HG02642 (cell line): ENCODE data around the gene WDR87.
A peak's percentile ranks its signal among the peaks of the same experiment; 100 is the strongest.
"Not testable (repeated sequence)": the region's sequence is repeated elsewhere in the genome, so short reads cannot be mapped to it uniquely, and the experiment has no call there.

Experiments used
- ATAC-seq: cut with Tn5 transposase; IDR thresholded peaks from one replicate; pipeline ENCODE4 v1.9.1; 2021; ENCODE audit warnings: mild to moderate bottlenecking; ENCODE audit not compliant: unreplicated experiment, poor library complexity

The WDR87 gene

GRCh38 chr19:37931881-37932655 is 25.7 kb upstream of the WDR87 start:
- peak; percentile 47 for ATAC-seq

- ATAC-seq = no peak
Measured at GRCh38 chr19:37930416-37930815, 24.0 kb upstream of the WDR87 start.

- no peak for ATAC-seq
Measured at GRCh38 chr19:37929355-37929923, 23.0 kb upstream of the WDR87 start.

- ATAC-seq = peak; percentile 68
Measured at GRCh38 chr19:37928527-37929286, 22.3 kb upstream of the WDR87 start.

- no peak for ATAC-seq
Measured at GRCh38 chr19:37926711-37927110, 20.3 kb upstream of the WDR87 start.

- no peak for ATAC-seq
Measured at GRCh38 chr19:37926255-37926654, 19.9 kb upstream of the WDR87 start.

- ATAC-seq = no peak
Measured at GRCh38 chr19:37925212-37925611, 18.8 kb upstream of the WDR87 start.

- ATAC-seq = not testable (repeated sequence)
Measured at GRCh38 chr19:37924573-37924972, 18.2 kb upstream of the WDR87 start.

- no peak for ATAC-seq
Measured at GRCh38 chr19:37920591-37921450, 14.4 kb upstream of the WDR87 start.

- ATAC-seq = peak; percentile 43
Measured at GRCh38 chr19:37914908-37915307, 8.5 kb upstream of the WDR87 start.

GRCh38 chr19:37909661-37910199 is 3.3 kb upstream of the WDR87 start:
- ATAC-seq = no peak

GRCh38 chr19:37907735-37908455 is 1.5 kb upstream of the WDR87 start:
- no peak for ATAC-seq

GRCh38 chr19:37906869-37907734 is 708 bp upstream of the WDR87 start, which contains the start of gene SIPA1L3:
Gene SIPA1L3, plus strand, starts transcription at chr19:37907208. Its CDS starts 174,358 bp downstream, at chr19:38081566.
- ATAC-seq = peak; percentile 88

GRCh38 chr19:37903096-37903495 is 3.3 kb downstream of the WDR87 start:
- ATAC-seq = no peak

- no peak for ATAC-seq
Measured at GRCh38 chr19:37902668-37903067, 3.7 kb downstream of the WDR87 start.

- ATAC-seq = no peak
Measured at GRCh38 chr19:37899966-37900365, 6.4 kb downstream of the WDR87 start.

- no peak for ATAC-seq
Measured at GRCh38 chr19:37899453-37899852, 6.9 kb downstream of the WDR87 start.

- no peak for ATAC-seq
Measured at GRCh38 chr19:37896180-37896579, 10.2 kb downstream of the WDR87 start.
